ENCODE results near the gene NPIPA1. TPM values are rescaled to one million over a fixed set of nuclear protein-coding genes. Genes with fewer than 3 reads are reported as not detected.
"Not testable (repeated sequence)": the region's sequence is repeated elsewhere in the genome, so short reads cannot be mapped to it uniquely, and the experiment has no call there.

Gene NPIPA1
- 10 to 100 TPM; 40.7 to 76.6 (median 57.9) TPM for total RNA-seq
- 61.6 TPM for polyA plus RNA-seq
- long read RNA-seq, donor 1, partial matches to known transcripts: 0 of 6 reads
- long read RNA-seq, donor 1, other reads (novel, unspliced or antisense): 6 of 6 reads
- long read RNA-seq, donor 2, partial matches to known transcripts: 6 of 17 reads
- long read RNA-seq, donor 2, other reads (novel, unspliced or antisense): 11 of 17 reads
- long read RNA-seq, donor 3, partial matches to known transcripts: 18 of 42 reads
- long read RNA-seq, donor 3, other reads (novel, unspliced or antisense): 24 of 42 reads
- long read RNA-seq, donor 4, partial matches to known transcripts: 0 of 1 reads
- long read RNA-seq, donor 4, other reads (novel, unspliced or antisense): 1 of 1 reads

GRCh38 chr16:14937143-14937542 is at the start of gene NPIPA1:
TSS of gene NPIPA1 (plus strand) at chr16:14937443. CDS start at chr16:14937443, 0 bp downstream.
- intact Hi-C loops (cut with DNase I); H3K27ac ChIP-seq (ENCODE audit: low read length); H3K9me3 ChIP-seq (ENCODE audit: control insufficient read depth, low read length); ATAC-seq; H3K27me3 ChIP-seq (ENCODE audit: control insufficient read depth, insufficient read depth); H3K4me1 ChIP-seq (ENCODE audit: control insufficient read depth, insufficient read depth, low read length); H3K4me3 ChIP-seq (ENCODE audit: low read length); DNase-seq: not testable (repeated sequence)
- WGBS: no CpG with 5 or more reads among the region's 4 CpGs

- H3K27ac ChIP-seq (ENCODE audit: low read length); intact Hi-C loops (cut with DNase I): not testable (repeated sequence)
These were observed 45.1 kb upstream of the NPIPA1 start for GRCh38 chr16:14892111-14892510.

DNA sequence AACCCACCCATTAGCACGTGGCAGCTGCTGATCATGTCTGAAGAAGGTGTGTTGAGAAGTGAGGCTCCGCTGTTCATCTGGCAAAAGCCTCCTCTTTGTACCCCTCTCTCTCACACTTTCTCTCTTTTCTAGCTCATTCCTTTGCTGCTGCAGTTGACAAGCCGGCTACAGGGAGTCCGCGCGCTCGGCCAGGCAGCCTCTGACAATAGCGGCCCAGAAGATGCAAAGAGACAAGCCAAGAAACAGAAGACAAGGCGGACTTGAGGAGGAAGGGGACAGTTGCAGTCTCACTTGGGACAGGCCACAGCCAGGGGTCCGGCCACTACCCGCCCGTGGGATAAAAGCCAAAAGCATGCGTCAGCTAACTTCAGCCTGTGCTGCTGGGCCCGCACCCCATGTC is 41.9 kb upstream of the NPIPA1 start:
- WGBS: 82% methylated on average over 10 of the region's 14 CpGs
- intact Hi-C loops (cut with DNase I); H3K27ac ChIP-seq (ENCODE audit: low read length); H3K27me3 ChIP-seq (ENCODE audit: control insufficient read depth, insufficient read depth); H3K4me3 ChIP-seq (ENCODE audit: low read length); H3K4me1 ChIP-seq (ENCODE audit: control insufficient read depth, insufficient read depth, low read length); ATAC-seq; H3K9me3 ChIP-seq (ENCODE audit: control insufficient read depth, low read length): not testable (repeated sequence)
- peak in 1 of 3 donors; percentile 9 for DNase-seq

More at GRCh38 chr16:14892111-14892510, 45.1 kb upstream of the NPIPA1 start:
- H3K4me3 ChIP-seq (ENCODE audit: low read length); H3K4me1 ChIP-seq (ENCODE audit: control insufficient read depth, insufficient read depth, low read length); H3K9me3 ChIP-seq (ENCODE audit: control insufficient read depth, low read length); H3K27me3 ChIP-seq (ENCODE audit: control insufficient read depth, insufficient read depth); DNase-seq; ATAC-seq: not testable (repeated sequence)
- 72% methylated on average over 4 of the region's 6 CpGs for WGBS

DNA sequence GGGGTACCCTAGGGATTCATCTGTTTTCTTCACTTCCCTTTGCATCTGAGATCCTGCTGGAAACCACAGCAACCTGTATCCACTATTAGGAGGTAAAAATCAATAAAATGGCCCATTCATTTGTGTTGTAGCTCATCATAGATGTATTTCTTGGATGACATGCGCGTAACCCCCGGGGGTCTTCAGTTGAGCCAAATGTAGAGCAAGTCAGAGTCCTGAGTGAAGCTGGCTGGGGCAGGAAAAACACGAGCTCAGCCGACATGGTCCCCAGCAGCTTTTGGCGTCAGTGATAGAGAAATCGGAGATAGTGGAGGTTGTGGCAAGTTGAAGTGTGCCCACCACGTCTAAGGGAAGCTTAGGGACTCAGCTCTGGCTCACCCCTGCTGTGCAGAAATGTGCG is 41.2 kb upstream of the NPIPA1 start:
- H3K27me3 ChIP-seq (ENCODE audit: control insufficient read depth, insufficient read depth); H3K4me3 ChIP-seq (ENCODE audit: low read length); H3K9me3 ChIP-seq (ENCODE audit: control insufficient read depth, low read length); H3K27ac ChIP-seq (ENCODE audit: low read length); intact Hi-C loops (cut with DNase I); ATAC-seq; H3K4me1 ChIP-seq (ENCODE audit: control insufficient read depth, insufficient read depth, low read length): not testable (repeated sequence)
- DNase-seq: peak in 1 of 3 donors; percentile 38
- WGBS: 68% methylated on average over 8 of the region's 9 CpGs

GRCh38 chr16:14897006-14897664 is 40.1 kb upstream of the NPIPA1 start:
- H3K4me1 ChIP-seq (ENCODE audit: control insufficient read depth, insufficient read depth, low read length); H3K4me3 ChIP-seq (ENCODE audit: low read length); H3K27me3 ChIP-seq (ENCODE audit: control insufficient read depth, insufficient read depth); intact Hi-C loops (cut with DNase I); H3K9me3 ChIP-seq (ENCODE audit: control insufficient read depth, low read length); H3K27ac ChIP-seq (ENCODE audit: low read length); DNase-seq: not testable (repeated sequence)
- WGBS: 66% methylated on average over 3 of the region's 12 CpGs
- peak; percentile 68 for ATAC-seq

DNA sequence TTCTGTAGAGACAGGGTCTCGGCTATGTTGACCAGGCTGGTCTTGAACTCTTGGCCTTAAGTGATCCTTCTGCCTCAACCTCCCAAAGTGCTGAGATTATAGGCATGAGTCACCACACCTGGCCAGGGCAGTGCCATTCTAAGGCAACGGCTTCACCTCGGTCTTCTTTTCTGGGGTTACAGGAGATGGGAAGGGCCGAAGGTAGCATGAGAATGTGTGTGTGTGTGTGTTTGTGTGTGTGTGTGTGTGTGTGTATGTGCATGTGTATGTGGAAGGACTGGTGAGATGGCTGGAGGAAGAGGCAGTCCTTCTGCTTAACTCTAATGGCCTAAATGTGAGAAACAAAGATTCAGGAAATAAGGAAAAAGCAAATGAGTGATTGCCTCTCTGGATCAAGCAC is 39.1 kb upstream of the NPIPA1 start:
- intact Hi-C loops (cut with DNase I); DNase-seq; ATAC-seq; H3K9me3 ChIP-seq (ENCODE audit: control insufficient read depth, low read length); H3K4me3 ChIP-seq (ENCODE audit: low read length); H3K4me1 ChIP-seq (ENCODE audit: control insufficient read depth, insufficient read depth, low read length); H3K27ac ChIP-seq (ENCODE audit: low read length); H3K27me3 ChIP-seq (ENCODE audit: control insufficient read depth, insufficient read depth): not testable (repeated sequence)
- WGBS: 92% methylated on average over 4 of the region's 4 CpGs

DNA sequence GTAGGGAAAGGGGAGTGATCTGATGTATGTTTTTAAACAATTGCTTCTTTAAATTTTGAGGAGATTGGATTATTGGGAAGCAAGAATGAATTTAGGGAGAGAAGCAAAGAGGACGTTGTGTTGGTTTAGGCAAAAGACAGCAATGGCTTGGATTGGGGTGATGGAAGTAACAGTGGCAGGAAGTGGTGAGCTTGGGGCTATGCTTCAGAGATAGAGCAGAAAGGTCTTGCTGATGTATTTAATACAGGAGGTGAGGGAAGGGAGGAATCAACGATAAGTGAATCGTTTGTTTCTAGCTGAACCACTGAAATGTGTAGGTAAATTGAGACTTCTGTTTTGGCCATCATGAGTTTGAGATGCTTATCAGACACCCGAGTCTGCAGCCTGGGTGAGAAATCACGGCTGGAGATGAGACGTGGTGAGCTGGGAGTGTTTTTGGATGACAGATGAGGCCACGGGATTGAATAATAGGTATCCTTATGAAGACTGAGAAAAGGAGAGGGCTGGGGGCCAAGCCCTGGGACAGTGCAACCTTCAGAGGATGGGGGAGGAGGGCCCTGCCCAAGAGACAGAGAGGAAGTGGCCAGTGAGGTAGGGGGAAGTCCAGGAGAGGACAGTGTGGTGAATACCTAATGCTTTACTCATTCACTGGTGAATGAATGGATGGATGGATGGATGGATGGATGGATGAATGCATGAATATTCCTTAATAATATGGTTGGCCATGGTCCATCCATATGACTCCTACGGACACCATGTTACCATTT is 33.9 kb upstream of the NPIPA1 start:
- H3K9me3 ChIP-seq (ENCODE audit: control insufficient read depth, low read length); H3K4me1 ChIP-seq (ENCODE audit: control insufficient read depth, insufficient read depth, low read length); H3K27me3 ChIP-seq (ENCODE audit: control insufficient read depth, insufficient read depth); H3K4me3 ChIP-seq (ENCODE audit: low read length); ATAC-seq; intact Hi-C loops (cut with DNase I); H3K27ac ChIP-seq (ENCODE audit: low read length): not testable (repeated sequence)
- DNase-seq: peak in 2 of 3 donors; percentile 11 to 35
- WGBS: 79% methylated on average over 5 of the region's 8 CpGs

- no CpG with 5 or more reads among the region's 4 CpGs for WGBS
These were observed 27.5 kb upstream of the NPIPA1 start for GRCh38 chr16:14909744-14910143.

DNA sequence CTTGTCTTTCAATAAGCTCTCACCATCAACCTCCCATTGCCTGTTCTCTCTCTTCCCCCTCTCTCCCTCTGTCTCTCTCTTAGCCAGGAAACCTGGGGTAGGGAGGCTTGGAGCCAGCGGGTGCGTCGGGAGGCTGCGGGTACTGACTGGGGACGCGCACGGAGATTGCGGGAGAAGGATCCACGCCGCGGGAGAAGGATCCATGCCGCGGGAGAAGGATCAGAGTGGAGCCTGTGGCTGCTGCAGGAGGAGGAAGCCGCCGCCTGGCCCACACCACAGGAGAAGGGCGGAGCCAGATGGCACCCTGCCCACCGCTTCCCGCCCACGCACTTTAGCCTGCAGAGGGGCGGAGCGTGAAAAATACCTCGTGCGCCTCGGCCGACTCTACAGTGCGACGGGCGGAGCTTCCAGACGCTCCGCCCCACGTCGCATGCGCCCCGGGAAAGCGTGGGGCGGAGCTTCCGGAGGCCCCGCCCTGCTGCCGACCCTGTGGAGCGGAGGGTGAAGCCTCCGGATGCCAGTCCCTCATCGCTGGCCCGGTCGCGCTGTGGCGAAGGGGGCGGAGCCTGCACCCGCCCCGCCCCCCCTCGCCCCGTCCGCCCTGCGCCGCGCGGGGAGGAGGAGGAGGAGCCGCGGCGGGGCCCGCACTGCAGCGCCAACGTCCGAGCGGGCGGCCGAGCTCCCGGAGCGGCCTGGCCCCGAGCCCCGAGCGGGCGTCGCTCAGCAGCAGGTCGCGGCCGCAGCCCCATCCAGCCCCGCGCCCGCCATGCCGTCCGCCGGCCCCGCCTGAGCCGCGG is 26.2 kb upstream of the NPIPA1 start:
- ATAC-seq: peak; percentile 93 to 95
- WGBS: no CpG with 5 or more reads among the region's 85 CpGs
- H3K4me3 ChIP-seq (ENCODE audit: low read length); DNase-seq; H3K9me3 ChIP-seq (ENCODE audit: control insufficient read depth, low read length); H3K27me3 ChIP-seq (ENCODE audit: control insufficient read depth, insufficient read depth); intact Hi-C loops (cut with DNase I); H3K27ac ChIP-seq (ENCODE audit: low read length); H3K4me1 ChIP-seq (ENCODE audit: control insufficient read depth, insufficient read depth, low read length): not testable (repeated sequence)

More at GRCh38 chr16:14909744-14910143, 27.5 kb upstream of the NPIPA1 start:
- H3K4me1 ChIP-seq (ENCODE audit: control insufficient read depth, insufficient read depth, low read length); H3K9me3 ChIP-seq (ENCODE audit: control insufficient read depth, low read length); H3K27me3 ChIP-seq (ENCODE audit: control insufficient read depth, insufficient read depth); DNase-seq; H3K27ac ChIP-seq (ENCODE audit: low read length); H3K4me3 ChIP-seq (ENCODE audit: low read length); intact Hi-C loops (cut with DNase I): not testable (repeated sequence)
- peak; percentile 68 to 74 for ATAC-seq

DNA sequence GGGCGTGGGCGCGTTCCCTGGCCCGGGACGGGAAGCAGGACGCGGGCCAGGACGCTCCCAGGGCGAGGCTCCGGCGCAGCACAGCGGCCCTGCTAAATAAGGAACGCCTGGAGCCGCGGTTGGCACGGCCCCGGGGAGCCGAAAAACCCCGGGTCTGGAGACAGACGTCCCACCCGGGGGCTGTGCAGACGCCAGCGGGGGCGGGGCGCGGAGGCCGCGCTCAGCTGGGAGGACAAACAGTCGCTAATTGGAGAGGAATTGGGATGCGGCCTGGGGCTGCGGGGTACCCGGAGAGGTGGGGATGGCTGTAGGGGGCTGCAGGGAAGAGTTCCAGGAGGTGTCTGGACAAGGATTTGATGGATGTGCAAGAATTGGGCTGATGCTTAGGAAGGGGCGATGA is 25.3 kb upstream of the NPIPA1 start:
- H3K27me3 ChIP-seq (ENCODE audit: control insufficient read depth, insufficient read depth); H3K4me3 ChIP-seq (ENCODE audit: low read length); intact Hi-C loops (cut with DNase I); ATAC-seq; H3K27ac ChIP-seq (ENCODE audit: low read length); H3K9me3 ChIP-seq (ENCODE audit: control insufficient read depth, low read length); H3K4me1 ChIP-seq (ENCODE audit: control insufficient read depth, insufficient read depth, low read length): not testable (repeated sequence)
- DNase-seq: peak; percentile 83 to 94 (median 94)
- WGBS: under 1% methylated on average over 20 of the region's 33 CpGs
